Subcutaneous abdominal adipose tissue (tissue), 5 donors: Measurements from ENCODE around the gene TNFRSF14.

Source experiments
- H3K27ac ChIP-seq: one replicate; pipeline ENCODE4 v1.7.0; 2013; ENCODE audit warnings: low read depth, mild to moderate bottlenecking, inconsistent platforms, low read length, moderate library complexity
- H3K27me3 ChIP-seq, 5 donors: one replicate each; pipeline ENCODE4 v1.7.0; 2013; ENCODE audit warnings: low read length in 5 of 5, inconsistent platforms in 1 of 5; ENCODE audit not compliant: control insufficient read depth in 5 of 5, insufficient read depth in 4 of 5
- H3K36me3 ChIP-seq, 5 donors: one replicate each; pipeline ENCODE4 v1.7.0; 2013; ENCODE audit warnings: low read length in 5 of 5; ENCODE audit not compliant: control insufficient read depth in 5 of 5, insufficient read depth in 5 of 5
- H3K4me1 ChIP-seq, 5 donors: one replicate each; pipeline ENCODE4 v1.7.0; 2013; ENCODE audit warnings: low read length in 5 of 5, mild to moderate bottlenecking in 3 of 5, moderate library complexity in 1 of 5; ENCODE audit not compliant: control insufficient read depth in 5 of 5, insufficient read depth in 5 of 5
- H3K4me3 ChIP-seq, 5 donors: one replicate each; pipeline ENCODE4 v1.7.0; 2013; ENCODE audit warnings: low read length in 5 of 5, low read depth in 1 of 5
- H3K9ac ChIP-seq, 5 donors: one replicate each; pipeline ENCODE4 v1.7.0; 2013; ENCODE audit warnings: low read length in 5 of 5, mild to moderate bottlenecking in 4 of 5, moderate library complexity in 3 of 5
- H3K9me3 ChIP-seq, 5 donors: one replicate each; pipeline ENCODE4 v1.7.0; 2013; ENCODE audit warnings: low read length in 5 of 5; ENCODE audit not compliant: control insufficient read depth in 5 of 5
- donor health status: healthy.
- donor health status: healthy.
- donor health status: healthy.
- donor health status: healthy.
- donor health status: healthy.

TNFRSF14 gene

DNA sequence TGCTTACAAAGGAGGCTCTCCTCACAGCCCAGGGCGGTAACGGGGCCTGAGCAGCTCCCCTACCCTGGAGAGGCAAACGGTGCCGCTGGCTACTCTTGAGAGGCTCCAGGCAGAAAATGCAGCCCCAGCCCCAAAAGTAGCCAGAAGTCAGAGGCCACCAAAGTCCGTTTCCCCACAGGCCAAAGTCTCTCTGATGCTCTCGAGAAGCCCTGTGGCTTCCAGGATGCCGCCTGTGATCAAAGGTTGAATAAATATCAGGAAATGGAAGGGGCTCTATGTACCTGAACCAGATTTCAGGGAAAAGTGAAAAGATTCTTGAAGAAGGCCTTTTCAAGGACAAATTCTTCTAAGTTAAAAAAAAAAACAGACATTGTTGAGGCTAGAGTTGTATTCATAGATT, 33.9 kb upstream of the TNFRSF14 start:
- Histone ChIP-seq H3K36me3 (peaks cover 0 to 51% (median 47%) of the 10 kb centered on the region in 5 donors), H3K4me3 (no peak overlapping the region), H3K9ac (peak overlapping the region in 1 of 5 donors; percentile 37), H3K27ac (no peak overlapping the region), H3K9me3 (no peaks in the 10 kb centered on the region), H3K27me3 (no peaks in the 10 kb centered on the region), H3K4me1 (peaks cover 18 to 32% (median 31%) of the 10 kb centered on the region in 5 donors)

DNA sequence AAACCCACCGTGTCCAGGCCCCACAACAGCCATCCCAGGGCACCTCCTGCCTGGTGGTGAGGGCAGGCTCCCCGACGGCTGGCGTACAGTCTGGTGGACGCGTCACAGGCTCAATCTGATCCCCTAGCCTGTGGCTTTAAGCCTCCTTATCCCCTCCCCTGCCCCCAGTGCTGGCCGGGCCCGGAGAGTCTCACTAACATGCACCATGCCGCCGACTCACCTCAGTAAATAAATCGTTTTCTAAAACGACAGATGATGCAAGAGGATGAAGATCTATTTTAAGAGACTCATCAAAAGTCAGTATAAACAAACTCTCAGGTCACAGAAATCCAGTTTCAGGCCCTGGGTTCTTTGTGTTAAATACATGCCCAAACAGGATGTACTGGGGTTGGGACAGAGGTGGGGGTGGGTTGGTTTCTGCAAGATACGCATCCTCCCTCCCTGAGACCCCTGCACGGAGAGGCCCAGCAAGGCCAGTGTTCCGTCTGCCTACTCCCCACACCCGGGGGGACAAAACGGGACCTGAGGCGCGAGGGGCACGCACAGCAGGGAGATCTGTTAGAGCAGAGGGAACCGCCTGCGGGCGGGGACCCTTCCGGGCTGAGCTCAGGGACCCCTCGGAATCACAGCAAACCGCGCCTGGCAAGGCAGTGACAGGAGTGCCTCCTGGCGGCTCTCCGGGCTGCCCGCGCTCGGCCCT, 32.8 kb upstream of the TNFRSF14 start:
- Histone ChIP-seq H3K27ac (no peak overlapping the region), H3K9me3 (no peaks in the 10 kb centered on the region), H3K27me3 (no peaks in the 10 kb centered on the region), H3K4me3 (no peak overlapping the region), H3K36me3 (peaks cover 0 to 40% (median 36%) of the 10 kb centered on the region in 5 donors), H3K4me1 (peaks cover 19 to 43% (median 43%) of the 10 kb centered on the region in 5 donors), H3K9ac (no peak overlapping the region)

DNA sequence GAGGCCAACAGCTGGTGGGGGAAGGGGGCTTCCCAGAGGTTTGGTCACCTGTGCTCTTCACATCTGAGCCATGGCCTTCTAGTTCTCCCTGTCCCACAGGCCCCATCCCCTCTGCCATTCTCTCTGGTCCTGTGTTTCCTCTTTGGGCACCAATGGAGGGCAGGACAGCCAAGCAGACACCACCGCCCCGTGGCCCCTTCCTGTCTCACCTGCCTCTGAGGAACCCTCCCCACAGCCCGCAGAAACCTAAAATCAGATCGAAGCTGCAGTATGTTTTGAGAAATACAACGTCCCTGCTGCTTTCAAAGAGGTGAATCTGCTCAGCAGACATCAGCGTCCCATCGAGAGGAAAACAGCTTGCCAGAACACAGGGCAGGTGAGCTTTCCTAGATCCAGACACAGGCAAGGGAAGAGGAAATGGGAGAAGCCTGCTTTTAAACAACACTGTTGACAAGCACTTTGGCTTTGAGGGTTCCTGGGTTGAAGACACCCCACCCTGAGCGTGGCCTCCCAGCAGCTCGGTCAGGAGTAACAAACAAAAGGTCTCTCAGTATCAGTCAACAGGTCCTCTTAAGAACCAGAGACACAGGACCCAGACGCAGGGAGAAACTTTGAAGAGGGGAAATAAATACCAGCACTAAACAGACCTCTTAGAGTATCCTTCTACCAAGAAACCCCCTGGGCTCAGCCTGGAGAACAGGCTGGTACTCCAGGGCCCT, 32.1 kb upstream of the TNFRSF14 start:
- no peak overlapping the region for H3K27ac ChIP-seq
- no peaks in the 10 kb centered on the region for H3K9me3 ChIP-seq
- H3K27me3 ChIP-seq: peaks cover 0 to 2% (median 0%) of the 10 kb centered on the region in 5 donors
- peaks cover 0 to 33% (median 28%) of the 10 kb centered on the region in 5 donors for H3K36me3 ChIP-seq
- H3K9ac ChIP-seq: peak overlapping the region in 2 of 5 donors; percentile 95 to 97
- H3K4me3 ChIP-seq: no peak overlapping the region
- H3K4me1 ChIP-seq: peaks cover 19 to 50% (median 49%) of the 10 kb centered on the region in 5 donors

DNA sequence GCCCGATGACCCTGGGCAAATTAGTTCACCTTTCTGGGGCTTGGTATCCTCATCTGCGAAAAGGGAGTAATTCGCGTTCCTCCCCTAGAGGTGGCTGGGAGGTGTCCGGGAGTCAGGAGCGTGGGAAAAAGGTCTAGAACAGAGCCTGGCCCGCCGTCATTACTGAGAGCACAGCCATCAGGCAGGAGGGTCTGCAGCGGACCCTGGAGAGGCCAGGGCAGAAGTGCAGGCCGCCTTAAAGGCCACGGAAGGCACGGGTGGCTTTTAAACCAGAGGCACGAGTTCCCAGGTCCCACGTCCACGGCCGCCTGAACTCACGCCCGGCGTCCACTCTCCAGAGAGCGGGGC, 30.6 kb upstream of the TNFRSF14 start:
- H3K4me3 ChIP-seq: peak overlapping the region; percentile 59 to 89 (median 83)
- H3K4me1 ChIP-seq: peaks cover 19 to 63% (median 56%) of the 10 kb centered on the region in 5 donors
- no peaks in the 10 kb centered on the region for H3K9me3 ChIP-seq
- H3K9ac ChIP-seq: peak overlapping the region; percentile 89 to 98 (median 95)
- peaks cover 0 to 19% (median 14%) of the 10 kb centered on the region in 5 donors for H3K36me3 ChIP-seq
- H3K27me3 ChIP-seq: peaks cover under 1 to 4% (median 3%) of the 10 kb centered on the region in 5 donors
- peak overlapping the region; percentile 54 for H3K27ac ChIP-seq

DNA sequence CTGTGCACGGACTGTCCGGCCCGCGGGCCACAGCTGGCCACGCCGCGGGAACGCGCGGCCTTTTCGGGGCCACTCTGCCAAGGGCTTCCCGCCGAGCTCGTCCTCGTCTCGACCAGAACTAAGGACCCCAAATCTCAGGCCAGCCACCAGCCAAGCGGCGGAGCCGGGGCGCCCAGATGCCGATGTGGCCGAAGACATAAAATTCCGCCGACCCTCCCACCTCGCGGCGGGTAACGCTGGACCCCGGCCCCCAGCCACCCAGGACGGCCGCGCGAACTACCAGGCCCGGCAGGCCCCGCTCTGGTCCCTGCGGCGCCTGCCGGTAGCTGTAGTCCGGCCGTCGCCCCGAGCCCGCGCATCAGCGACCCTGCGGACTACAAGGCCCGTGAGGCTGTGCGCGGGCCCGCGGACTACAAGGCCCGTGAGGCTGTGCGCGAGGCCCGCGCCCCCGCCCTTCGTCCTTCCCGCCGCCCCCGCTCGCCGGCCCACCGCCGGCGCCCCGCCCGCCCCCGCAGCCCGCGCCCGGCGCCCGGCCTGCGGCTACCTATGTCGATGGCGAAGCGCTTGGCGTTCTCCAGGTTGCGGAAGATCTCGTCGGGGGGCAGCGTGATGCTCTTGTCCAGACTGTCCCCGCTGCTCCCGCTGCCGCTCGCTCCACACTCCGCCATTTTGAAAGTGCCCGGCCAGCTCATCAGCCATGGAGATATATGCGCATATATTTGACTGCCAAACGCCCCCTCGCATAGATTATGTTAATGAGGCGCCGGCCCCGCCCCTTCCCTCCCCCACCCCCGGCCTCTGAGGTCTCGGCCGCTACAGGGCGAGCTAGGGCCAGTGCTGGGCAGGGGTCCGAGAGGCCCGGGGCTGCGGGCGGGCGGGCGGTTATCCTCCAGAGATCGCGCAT, 30.0 kb upstream of the TNFRSF14 start, which contains the start of gene PANK4:
Gene PANK4 (minus strand): TSS at position 677 of the 904 bp plus-strand sequence. CDS start 9 bp downstream, at position 668.
- peaks cover 6 to 10% (median 9%) of the 10 kb centered on the region in 5 donors for H3K27me3 ChIP-seq
- peaks cover 19 to 70% (median 62%) of the 10 kb centered on the region in 5 donors for H3K4me1 ChIP-seq
- H3K4me3 ChIP-seq: peak within 1 kb of the TSS; percentile 59 to 89 (median 83)
- peak within 1 kb of the TSS; percentile 89 to 98 (median 95) for H3K9ac ChIP-seq
- H3K36me3 ChIP-seq: peaks cover 0 to 12% (median 7%) of the 10 kb centered on the region in 5 donors
- no peaks in the 10 kb centered on the region for H3K9me3 ChIP-seq
- H3K27ac ChIP-seq: peak within 1 kb of the TSS; percentile 54

DNA sequence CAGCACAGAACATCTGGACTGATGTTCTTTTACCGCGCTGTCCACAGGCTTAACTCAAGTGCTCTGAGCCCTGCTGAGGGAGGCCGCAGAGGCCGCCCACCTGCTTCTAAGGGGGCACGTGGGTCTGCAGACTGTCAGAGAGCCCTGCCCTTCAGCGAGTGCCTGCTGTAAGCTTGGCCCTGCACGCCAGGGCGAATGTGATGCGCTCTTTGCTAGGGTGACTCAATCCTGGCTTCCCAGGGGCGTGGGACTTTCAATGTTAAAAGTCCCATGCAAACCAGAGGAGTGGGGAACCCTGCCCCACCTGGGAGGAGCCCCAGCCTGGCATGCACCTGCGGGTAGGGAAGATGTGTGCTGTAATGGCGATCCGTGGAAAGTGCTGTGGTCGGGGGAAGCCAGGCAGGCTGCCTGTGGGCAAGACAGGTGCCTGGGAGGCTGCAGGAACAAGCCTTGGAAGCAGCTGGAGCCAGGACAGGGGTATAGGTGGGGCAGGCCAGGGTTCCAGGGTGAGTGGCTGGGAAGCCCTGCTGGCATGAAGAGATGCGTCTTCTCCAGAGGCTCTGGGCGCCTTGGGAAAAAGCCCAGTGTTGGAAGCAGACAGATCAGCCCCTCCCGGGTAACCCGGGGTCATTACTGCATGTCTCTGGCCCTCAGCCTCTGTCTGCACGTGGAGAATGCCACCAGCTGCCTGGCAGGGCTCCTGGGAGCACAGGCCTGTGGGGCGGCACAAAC, 29.2 kb upstream of the TNFRSF14 start:
- H3K27ac ChIP-seq: peak overlapping the region; percentile 54
- peaks cover 11 to 18% (median 18%) of the 10 kb centered on the region in 5 donors for H3K27me3 ChIP-seq
- no peaks in the 10 kb centered on the region for H3K9me3 ChIP-seq
- peak overlapping the region in 4 of 5 donors; percentile 35 to 85 (median 54) for H3K4me3 ChIP-seq
- peaks cover 0 to 4% (median 3%) of the 10 kb centered on the region in 5 donors for H3K36me3 ChIP-seq
- H3K9ac ChIP-seq: peak overlapping the region in 3 of 5 donors; percentile 38 to 41 (median 39)
- peaks cover 19 to 73% (median 62%) of the 10 kb centered on the region in 5 donors for H3K4me1 ChIP-seq

DNA sequence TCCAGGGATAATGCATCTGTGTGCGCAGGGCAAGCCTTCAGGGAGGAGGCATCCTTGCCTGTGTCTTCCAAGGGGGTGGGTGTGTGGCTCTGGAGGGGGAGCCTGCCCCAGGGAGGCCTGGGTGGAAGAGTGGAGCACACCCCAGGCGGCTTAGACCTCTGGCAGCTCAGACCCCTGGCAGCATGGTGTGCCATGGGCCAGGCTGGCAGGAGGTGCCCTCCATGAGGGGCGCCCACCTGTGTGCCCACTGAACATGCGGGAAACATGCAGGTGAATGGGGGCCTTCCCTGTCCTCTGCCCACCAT, 28.7 kb upstream of the TNFRSF14 start:
- H3K4me3 ChIP-seq: no peak overlapping the region
- H3K27me3 ChIP-seq: peaks cover 15 to 23% (median 22%) of the 10 kb centered on the region in 5 donors
- H3K9me3 ChIP-seq: no peaks in the 10 kb centered on the region
- H3K4me1 ChIP-seq: peaks cover 19 to 73% (median 62%) of the 10 kb centered on the region in 5 donors
- H3K27ac ChIP-seq: no peak overlapping the region
- peaks cover 0 to 4% (median 3%) of the 10 kb centered on the region in 5 donors for H3K36me3 ChIP-seq
- no peak overlapping the region for H3K9ac ChIP-seq

DNA sequence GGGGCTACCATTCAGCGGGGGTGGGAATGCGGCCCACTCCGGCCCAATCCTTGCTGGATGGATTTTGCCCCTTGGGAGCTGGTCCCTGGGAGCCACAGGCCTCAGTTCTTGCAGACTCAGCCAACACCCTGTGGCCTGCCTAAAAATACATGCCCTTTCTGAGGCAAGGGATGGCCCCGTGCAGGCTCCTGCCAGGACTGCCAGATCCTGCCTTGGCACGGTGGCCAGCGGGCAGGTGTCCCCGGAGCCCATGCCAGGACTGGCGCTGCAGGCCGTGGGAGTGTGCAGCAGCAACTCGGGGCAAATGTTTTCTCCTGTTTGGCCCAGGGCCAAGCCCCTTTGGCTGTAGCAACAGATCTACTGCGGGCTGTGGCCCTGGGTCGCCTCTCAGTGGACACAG, 28.2 kb upstream of the TNFRSF14 start:
- peaks cover 15 to 26% (median 25%) of the 10 kb centered on the region in 5 donors for H3K27me3 ChIP-seq

DNA sequence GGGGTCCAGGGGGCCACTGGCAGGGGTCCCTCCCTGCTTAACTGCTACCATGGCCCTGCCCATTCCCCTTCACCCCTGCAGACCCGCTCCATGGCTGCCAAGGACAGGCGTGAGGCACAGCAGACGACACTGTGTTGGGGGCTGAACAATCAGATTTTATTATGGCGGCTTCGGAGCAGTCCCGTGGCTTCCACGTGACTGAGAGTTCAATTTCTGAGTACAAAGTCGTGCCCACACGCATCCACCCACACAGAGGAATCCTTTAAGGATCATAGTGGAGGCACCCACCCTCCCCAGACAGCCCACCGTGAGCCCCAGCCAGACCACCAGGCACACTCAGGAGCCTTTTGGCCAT, 27.6 kb upstream of the TNFRSF14 start:
- Histone ChIP-seq H3K9me3 (no peaks in the 10 kb centered on the region), H3K4me3 (peak overlapping the region in 1 of 5 donors; percentile 26), H3K27ac (no peak overlapping the region), H3K4me1 (peaks cover 19 to 71% (median 58%) of the 10 kb centered on the region in 5 donors), H3K9ac (peak overlapping the region in 1 of 5 donors; percentile 19), H3K27me3 (peaks cover 15 to 30% (median 29%) of the 10 kb centered on the region in 5 donors), H3K36me3 (no peaks in the 10 kb centered on the region)

More for the DNA sequence above, 28.2 kb upstream of the TNFRSF14 start:
- Histone ChIP-seq H3K9ac (no peak overlapping the region), H3K4me1 (peaks cover 19 to 73% (median 62%) of the 10 kb centered on the region in 5 donors), H3K9me3 (no peaks in the 10 kb centered on the region), H3K27ac (no peak overlapping the region), H3K4me3 (no peak overlapping the region), H3K36me3 (no peaks in the 10 kb centered on the region)
